Measurements from ENCODE around the gene CROCC2. TPM values are rescaled to one million over a fixed set of nuclear protein-coding genes. Genes with fewer than 3 reads are reported as not detected.

The CROCC2 gene
- total RNA-seq, 2 experiments from 2014 or later = not detected

- H3K27me3 Mint-ChIP-seq = peaks cover 9% of the 10 kb centered on the region
- intact Hi-C loops (cut with micrococcal nuclease) = no loop called here
- peaks cover 10% of the 10 kb centered on the region for H3K4me1 Mint-ChIP-seq (ENCODE audit: low read depth)
- no peak overlapping the region for H3K27ac Mint-ChIP-seq
- H3K4me3 Mint-ChIP-seq = no peak overlapping the region
- CTCF ChIA-PET = no interaction called here
- TF ChIP-seq, protein P1, sequence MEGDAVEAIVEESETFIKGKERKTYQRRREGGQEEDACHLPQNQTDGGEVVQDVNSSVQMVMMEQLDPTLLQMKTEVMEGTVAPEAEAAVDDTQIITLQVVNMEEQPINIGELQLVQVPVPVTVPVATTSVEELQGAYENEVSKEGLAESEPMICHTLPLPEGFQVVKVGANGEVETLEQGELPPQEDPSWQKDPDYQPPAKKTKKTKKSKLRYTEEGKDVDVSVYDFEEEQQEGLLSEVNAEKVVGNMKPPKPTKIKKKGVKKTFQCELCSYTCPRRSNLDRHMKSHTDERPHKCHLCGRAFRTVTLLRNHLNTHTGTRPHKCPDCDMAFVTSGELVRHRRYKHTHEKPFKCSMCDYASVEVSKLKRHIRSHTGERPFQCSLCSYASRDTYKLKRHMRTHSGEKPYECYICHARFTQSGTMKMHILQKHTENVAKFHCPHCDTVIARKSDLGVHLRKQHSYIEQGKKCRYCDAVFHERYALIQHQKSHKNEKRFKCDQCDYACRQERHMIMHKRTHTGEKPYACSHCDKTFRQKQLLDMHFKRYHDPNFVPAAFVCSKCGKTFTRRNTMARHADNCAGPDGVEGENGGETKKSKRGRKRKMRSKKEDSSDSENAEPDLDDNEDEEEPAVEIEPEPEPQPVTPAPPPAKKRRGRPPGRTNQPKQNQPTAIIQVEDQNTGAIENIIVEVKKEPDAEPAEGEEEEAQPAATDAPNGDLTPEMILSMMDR (IDR thresholded peaks at IDR 0.05) = no peak
- POLR2A ChIA-PET = no interaction called here
- ATAC-seq (no peak), DNase-seq (no peak)
- peaks cover 19% of the 10 kb centered on the region for H3K9me3 Mint-ChIP-seq
- peaks cover 12% of the 10 kb centered on the region for H3K36me3 Mint-ChIP-seq (ENCODE audit: low read depth)
Measured at GRCh38 chr2:241003369-241003768, 97.2 kb downstream of the CROCC2 start.

DNA sequence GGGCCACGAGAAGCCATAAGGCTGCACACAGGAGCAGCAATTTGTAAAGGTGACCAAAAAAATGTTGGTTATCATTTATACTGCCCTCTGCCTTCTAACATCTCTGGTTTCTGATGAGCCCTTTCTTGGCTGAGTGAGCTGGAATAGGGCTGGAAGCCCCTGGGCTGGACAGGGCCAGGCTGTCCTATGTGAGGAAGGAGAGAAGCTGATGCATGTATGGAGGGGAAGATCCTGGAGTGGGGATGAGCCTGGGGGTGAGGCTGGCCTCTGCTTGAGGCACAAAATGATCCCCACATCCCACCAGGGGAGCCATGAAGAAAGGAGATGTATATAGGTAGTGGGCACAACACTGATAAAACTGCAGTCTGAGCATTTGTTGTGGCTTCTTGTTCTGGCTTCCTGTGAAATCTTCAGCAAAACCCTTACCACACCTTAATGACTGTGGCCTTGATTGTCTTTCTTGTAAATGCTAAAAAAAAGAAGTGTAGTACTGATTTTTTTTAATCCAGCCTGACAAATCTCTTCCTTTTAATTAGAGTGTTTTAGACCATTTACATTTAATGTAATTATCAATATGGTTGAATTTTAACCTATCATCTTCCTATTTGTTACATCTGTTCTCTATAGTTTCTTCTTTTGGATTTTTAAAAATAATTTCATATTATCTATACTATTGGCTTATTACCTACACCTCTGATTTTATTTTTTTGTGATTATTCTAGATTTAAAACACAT, 97.9 kb downstream of the CROCC2 start:
- no peak overlapping the region for H3K4me3 Mint-ChIP-seq
- POLR2A ChIA-PET = no interaction called here
- no peak overlapping the region for H3K27ac Mint-ChIP-seq
- peaks cover 13% of the 10 kb centered on the region for H3K4me1 Mint-ChIP-seq (ENCODE audit: low read depth)
- TF ChIP-seq, protein P1 (IDR thresholded peaks at IDR 0.05) = no peak
- H3K9me3 Mint-ChIP-seq = peaks cover 19% of the 10 kb centered on the region
- ATAC-seq (no peak), DNase-seq (no peak)
- H3K27me3 Mint-ChIP-seq = peaks cover 9% of the 10 kb centered on the region
- peaks cover 12% of the 10 kb centered on the region for H3K36me3 Mint-ChIP-seq (ENCODE audit: low read depth)
- intact Hi-C loops (cut with micrococcal nuclease) = no loop called here
- CTCF ChIA-PET = no interaction called here

DNA sequence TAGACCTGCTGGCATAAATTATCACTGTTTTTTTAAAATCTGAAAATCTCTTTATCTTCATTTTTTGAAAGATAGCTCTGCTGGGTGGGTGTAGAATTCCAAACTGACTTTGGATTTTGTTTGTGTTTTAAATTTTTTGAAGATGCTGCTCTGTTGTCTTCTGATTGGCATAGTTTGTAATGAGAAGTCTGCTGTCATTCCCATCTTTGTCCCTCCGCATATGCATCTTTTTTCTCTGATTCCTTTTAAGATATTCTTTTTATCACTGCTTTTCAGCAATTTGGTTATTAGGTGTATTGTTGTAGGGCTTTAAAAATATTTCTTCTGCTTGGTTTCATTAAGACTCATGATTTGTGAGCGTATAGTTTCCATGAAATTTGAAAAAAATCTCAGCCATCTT, 99.4 kb downstream of the CROCC2 start:
- Mint-ChIP-seq H3K27ac (no peak overlapping the region), H3K27me3 (no peaks in the 10 kb centered on the region), H3K9me3 (peaks cover 19% of the 10 kb centered on the region), H3K4me3 (no peak overlapping the region), H3K4me1 (ENCODE audit: low read depth) (peaks cover 24% of the 10 kb centered on the region), H3K36me3 (ENCODE audit: low read depth) (peaks cover 12% of the 10 kb centered on the region)
- no peak for DNase-seq
- no peak for ATAC-seq
- CTCF ChIA-PET = no interaction called here
- intact Hi-C loops (cut with micrococcal nuclease) = no loop called here
- POLR2A ChIA-PET = no interaction called here
- TF ChIP-seq, protein P1 (IDR thresholded peaks at IDR 0.05) = no peak

DNA sequence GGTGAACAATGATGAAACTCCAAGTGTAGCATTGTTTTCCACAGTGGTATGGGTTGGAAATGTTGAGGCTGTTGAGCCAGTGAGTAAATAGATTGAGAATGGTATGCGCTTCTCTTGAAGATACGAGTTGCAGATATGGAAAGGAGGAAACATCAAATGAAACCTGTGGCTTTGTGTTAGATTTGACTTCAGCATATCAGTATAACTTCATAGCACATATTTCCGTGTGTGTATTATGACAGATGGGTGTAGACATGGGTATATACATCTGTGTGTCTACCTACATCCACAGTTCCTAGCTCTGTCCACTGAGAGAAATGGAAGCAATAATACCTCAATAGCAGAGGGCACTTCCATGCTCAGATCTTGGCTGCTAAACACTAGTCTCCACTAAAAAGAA, 100.3 kb downstream of the CROCC2 start:
- H3K36me3 Mint-ChIP-seq (ENCODE audit: low read depth) = peaks cover 12% of the 10 kb centered on the region
- H3K27ac Mint-ChIP-seq = no peak overlapping the region
- POLR2A ChIA-PET = no interaction called here
- peaks cover 24% of the 10 kb centered on the region for H3K4me1 Mint-ChIP-seq (ENCODE audit: low read depth)
- no peak overlapping the region for H3K4me3 Mint-ChIP-seq
- ATAC-seq (no peak), DNase-seq (no peak)
- CTCF ChIA-PET = no interaction called here
- TF ChIP-seq, protein P1 (IDR thresholded peaks at IDR 0.05) = no peak
- intact Hi-C loops (cut with micrococcal nuclease) = no loop called here
- H3K27me3 Mint-ChIP-seq = no peaks in the 10 kb centered on the region
- peaks cover 19% of the 10 kb centered on the region for H3K9me3 Mint-ChIP-seq

GRCh38 chr2:241007111-241007510, 101.0 kb downstream of the CROCC2 start:
- intact Hi-C loops (cut with micrococcal nuclease) = no loop called here
- Mint-ChIP-seq H3K9me3 (peaks cover 19% of the 10 kb centered on the region), H3K4me3 (no peak overlapping the region), H3K27me3 (no peaks in the 10 kb centered on the region), H3K36me3 (ENCODE audit: low read depth) (peaks cover 12% of the 10 kb centered on the region), H3K27ac (no peak overlapping the region), H3K4me1 (ENCODE audit: low read depth) (peaks cover 26% of the 10 kb centered on the region)
- TF ChIP-seq, protein P1 (IDR thresholded peaks at IDR 0.05) = no peak
- ChIA-PET CTCF (no interaction called here), POLR2A (no interaction called here)
- ATAC-seq = no peak
- no peak for DNase-seq
